NCI-H1694 (cell line): ENCODE results near the gene SIAH3.

Experiments
- DNase-seq: peaks from one replicate; lab custom pipeline; 2025; lab: John Stamatoyannopoulos, UW

The SIAH3 gene

GRCh38 chr13:45737571-45738017 is 114.0 kb downstream of the SIAH3 start:
- no peak for DNase-seq

- no peak for DNase-seq
Measured at GRCh38 chr13:45733361-45733760, 118.2 kb downstream of the SIAH3 start.

GRCh38 chr13:45732916-45733315 is 118.6 kb downstream of the SIAH3 start:
- no peak for DNase-seq

- DNase-seq: no peak
Measured at GRCh38 chr13:45731455-45731854, 120.1 kb downstream of the SIAH3 start.

- no peak for DNase-seq
Measured at GRCh38 chr13:45728759-45729158, 122.8 kb downstream of the SIAH3 start.
